NCI-H146 (cell line): ENCODE data around the gene SPARC.

Experiments
- DNase-seq: peaks from one replicate; lab custom pipeline; 2025; lab: John Stamatoyannopoulos, UW

The SPARC gene

DNA sequence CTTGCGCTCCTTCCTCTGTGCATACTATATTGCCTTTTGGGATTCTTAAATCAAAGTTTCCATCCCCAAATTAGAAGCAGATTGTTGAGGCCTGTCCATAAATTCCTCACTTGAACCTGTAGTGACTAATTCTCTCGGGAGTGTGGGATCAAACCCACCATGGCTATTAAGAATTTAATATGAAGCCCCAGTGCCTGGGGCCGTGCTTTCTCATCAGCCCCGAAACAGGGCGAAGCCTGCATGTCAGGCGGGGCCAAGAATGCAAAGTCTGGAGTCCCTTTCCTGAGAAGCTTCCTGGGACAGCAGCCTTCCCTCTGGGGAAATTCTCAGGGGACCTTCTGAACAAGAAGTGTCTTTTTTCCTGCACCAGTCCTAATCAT is 66.3 kb downstream of the SPARC start:
- DNase-seq, result no peak

- DNase-seq, result no peak
Measured at GRCh38 chr5:151619812-151620460, 66.8 kb downstream of the SPARC start.

GRCh38 chr5:151618907-151619306 is 67.8 kb downstream of the SPARC start:
- DNase-seq, result no peak

- DNase-seq, result no peak
Measured at GRCh38 chr5:151617841-151618710, 68.6 kb downstream of the SPARC start.

GRCh38 chr5:151617383-151617840 is 69.3 kb downstream of the SPARC start:
- no peak for DNase-seq

DNA sequence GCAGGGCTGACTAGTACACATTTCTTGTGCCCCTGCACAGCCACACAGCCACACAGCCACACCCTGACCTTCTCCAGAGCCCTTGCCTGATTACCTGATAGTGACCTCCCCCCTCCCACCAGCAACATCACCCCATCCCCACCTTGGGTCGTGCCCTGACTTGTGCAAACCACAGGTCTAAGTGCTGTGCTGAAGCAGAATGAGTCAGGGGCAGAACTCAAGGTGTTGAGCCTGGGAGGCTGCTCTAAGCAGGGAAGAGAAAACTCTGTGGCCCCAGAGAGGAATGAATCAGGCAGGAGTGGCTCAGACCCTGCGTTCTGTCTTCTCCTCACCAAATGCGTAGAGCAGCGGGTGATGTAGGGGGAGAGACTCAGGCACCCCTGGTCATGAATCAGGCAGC is 71.3 kb downstream of the SPARC start:
- no peak for DNase-seq

DNA sequence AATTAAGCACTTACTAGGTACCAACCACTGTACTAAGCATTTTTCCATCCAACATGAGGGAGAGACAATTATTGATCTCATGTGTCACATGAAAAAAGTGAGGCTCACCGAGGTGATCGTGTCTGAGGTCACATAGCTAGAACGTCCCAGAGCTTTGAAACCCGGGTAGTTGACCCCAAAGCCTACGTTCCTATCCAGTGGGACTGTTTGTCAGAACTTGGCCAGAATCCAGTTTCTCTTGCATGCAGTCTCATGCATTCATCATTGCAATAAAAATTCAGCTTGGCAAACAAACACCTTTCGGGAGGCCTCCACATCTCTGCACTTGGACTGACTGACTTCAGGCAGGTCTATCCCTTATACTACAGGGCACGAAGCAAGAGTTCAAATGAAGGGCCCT is 72.2 kb downstream of the SPARC start:
- DNase-seq, result no peak

- no peak for DNase-seq
Measured at GRCh38 chr5:151612689-151613427, 73.9 kb downstream of the SPARC start.

- DNase-seq, result no peak
Measured at GRCh38 chr5:151611127-151611775, 75.5 kb downstream of the SPARC start.
